CD4-positive, alpha-beta T cell treated with Interleukin-4 for 4 hours (primary cell): ENCODE data around the gene PLSCR5.

Source experiments
- DNase-seq: peaks from one replicate; pipeline ENCODE4 v3.0.0-alpha.2; 2020

The PLSCR5 gene

GRCh38 chr3:146581951-146582467 is 23.1 kb downstream of the PLSCR5 start:
- DNase-seq = no peak

- DNase-seq = no peak
Observed at GRCh38 chr3:146581080-146581601, 24.0 kb downstream of the PLSCR5 start.

GRCh38 chr3:146577662-146578061 is 27.5 kb downstream of the PLSCR5 start:
- peak; percentile 35 for DNase-seq

GRCh38 chr3:146575636-146576035 is 29.5 kb downstream of the PLSCR5 start:
- no peak for DNase-seq

- DNase-seq = no peak
Observed at GRCh38 chr3:146574173-146574572, 31.0 kb downstream of the PLSCR5 start.

- DNase-seq = no peak
Observed at GRCh38 chr3:146569314-146569713, 35.8 kb downstream of the PLSCR5 start.

- no peak for DNase-seq
Observed at GRCh38 chr3:146566138-146566537, 39.0 kb downstream of the PLSCR5 start.

GRCh38 chr3:146561879-146562278 is 43.3 kb downstream of the PLSCR5 start:
- DNase-seq = no peak

- no peak for DNase-seq
Observed at GRCh38 chr3:146561463-146561862, 43.7 kb downstream of the PLSCR5 start.

- DNase-seq = no peak
Observed at GRCh38 chr3:146560678-146561077, 44.5 kb downstream of the PLSCR5 start.

- no peak for DNase-seq
Observed at GRCh38 chr3:146559388-146559787, 45.8 kb downstream of the PLSCR5 start.

- no peak for DNase-seq
Observed at GRCh38 chr3:146558781-146559180, 46.4 kb downstream of the PLSCR5 start.

- DNase-seq = no peak
Observed at GRCh38 chr3:146557745-146558144, 47.4 kb downstream of the PLSCR5 start.

- DNase-seq = no peak
Observed at GRCh38 chr3:146555311-146555710, 49.8 kb downstream of the PLSCR5 start.

- DNase-seq = no peak
Observed at GRCh38 chr3:146554151-146554760, 50.9 kb downstream of the PLSCR5 start.

- DNase-seq = no peak
Observed at GRCh38 chr3:146550743-146551510, 54.2 kb downstream of the PLSCR5 start.

GRCh38 chr3:146550070-146550615 is 55.0 kb downstream of the PLSCR5 start:
- no peak for DNase-seq

- no peak for DNase-seq
Observed at GRCh38 chr3:146547235-146547835, 57.8 kb downstream of the PLSCR5 start.

GRCh38 chr3:146546366-146546965 is 58.7 kb downstream of the PLSCR5 start:
- no peak for DNase-seq

- no peak for DNase-seq
Observed at GRCh38 chr3:146544929-146545528, 60.1 kb downstream of the PLSCR5 start.

GRCh38 chr3:146544002-146544928 is 60.9 kb downstream of the PLSCR5 start, which contains the start of gene PLSCR1:
TSS of gene PLSCR1 (minus strand) at chr3:146544607. CDS start at chr3:146536552, 8,055 bp downstream.
- DNase-seq = peak; percentile 66
